ENCODE measurements around the gene SYNGR4. TPM values are rescaled to one million over a fixed set of nuclear protein-coding genes. Genes with fewer than 3 reads are reported as not detected.

SYNGR4 gene
- total RNA-seq, 1 experiment from 2014 or later: not detected

DNA sequence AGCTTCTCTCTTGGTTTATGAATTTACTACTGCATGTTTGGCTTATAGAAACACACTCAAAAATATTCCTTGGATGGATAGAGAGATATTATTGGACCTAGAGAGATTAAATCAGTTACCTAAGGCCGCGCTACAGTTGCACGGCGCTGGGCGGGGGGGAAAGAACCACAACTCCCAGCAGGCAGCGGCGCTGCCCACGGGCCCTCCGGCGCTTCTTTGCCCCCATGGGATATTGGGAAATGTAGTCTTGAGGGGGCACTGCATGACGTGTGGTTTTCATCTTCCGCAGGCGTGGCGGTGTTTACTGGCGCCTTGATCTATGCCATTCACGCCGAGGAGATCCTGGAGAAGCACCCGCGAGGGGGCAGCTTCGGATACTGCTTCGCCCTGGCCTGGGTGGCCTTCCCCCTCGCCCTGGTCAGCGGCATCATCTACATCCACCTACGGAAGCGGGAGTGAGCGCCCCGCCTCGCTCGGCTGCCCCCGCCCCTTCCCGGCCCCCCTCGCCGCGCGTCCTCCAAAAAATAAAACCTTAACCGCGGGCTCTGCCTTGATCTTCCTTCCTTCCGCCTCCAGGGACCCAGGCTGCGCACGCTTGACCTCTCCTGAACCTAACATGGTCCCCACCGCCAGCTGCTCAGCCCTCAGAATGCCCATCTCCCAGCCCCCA is 34.0 kb upstream of the SYNGR4 start (continued):
- TF ChIP-seq, protein P1, sequence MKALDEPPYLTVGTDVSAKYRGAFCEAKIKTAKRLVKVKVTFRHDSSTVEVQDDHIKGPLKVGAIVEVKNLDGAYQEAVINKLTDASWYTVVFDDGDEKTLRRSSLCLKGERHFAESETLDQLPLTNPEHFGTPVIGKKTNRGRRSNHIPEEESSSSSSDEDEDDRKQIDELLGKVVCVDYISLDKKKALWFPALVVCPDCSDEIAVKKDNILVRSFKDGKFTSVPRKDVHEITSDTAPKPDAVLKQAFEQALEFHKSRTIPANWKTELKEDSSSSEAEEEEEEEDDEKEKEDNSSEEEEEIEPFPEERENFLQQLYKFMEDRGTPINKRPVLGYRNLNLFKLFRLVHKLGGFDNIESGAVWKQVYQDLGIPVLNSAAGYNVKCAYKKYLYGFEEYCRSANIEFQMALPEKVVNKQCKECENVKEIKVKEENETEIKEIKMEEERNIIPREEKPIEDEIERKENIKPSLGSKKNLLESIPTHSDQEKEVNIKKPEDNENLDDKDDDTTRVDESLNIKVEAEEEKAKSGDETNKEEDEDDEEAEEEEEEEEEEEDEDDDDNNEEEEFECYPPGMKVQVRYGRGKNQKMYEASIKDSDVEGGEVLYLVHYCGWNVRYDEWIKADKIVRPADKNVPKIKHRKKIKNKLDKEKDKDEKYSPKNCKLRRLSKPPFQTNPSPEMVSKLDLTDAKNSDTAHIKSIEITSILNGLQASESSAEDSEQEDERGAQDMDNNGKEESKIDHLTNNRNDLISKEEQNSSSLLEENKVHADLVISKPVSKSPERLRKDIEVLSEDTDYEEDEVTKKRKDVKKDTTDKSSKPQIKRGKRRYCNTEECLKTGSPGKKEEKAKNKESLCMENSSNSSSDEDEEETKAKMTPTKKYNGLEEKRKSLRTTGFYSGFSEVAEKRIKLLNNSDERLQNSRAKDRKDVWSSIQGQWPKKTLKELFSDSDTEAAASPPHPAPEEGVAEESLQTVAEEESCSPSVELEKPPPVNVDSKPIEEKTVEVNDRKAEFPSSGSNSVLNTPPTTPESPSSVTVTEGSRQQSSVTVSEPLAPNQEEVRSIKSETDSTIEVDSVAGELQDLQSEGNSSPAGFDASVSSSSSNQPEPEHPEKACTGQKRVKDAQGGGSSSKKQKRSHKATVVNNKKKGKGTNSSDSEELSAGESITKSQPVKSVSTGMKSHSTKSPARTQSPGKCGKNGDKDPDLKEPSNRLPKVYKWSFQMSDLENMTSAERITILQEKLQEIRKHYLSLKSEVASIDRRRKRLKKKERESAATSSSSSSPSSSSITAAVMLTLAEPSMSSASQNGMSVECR (CRISPR knock-in tag; IDR thresholded peaks at IDR 0.05; ENCODE audit: borderline replicate concordance): no peak
- no peak for TF ChIP-seq NR1H2 (CRISPR knock-in tag; IDR thresholded peaks at IDR 0.05)

DNA sequence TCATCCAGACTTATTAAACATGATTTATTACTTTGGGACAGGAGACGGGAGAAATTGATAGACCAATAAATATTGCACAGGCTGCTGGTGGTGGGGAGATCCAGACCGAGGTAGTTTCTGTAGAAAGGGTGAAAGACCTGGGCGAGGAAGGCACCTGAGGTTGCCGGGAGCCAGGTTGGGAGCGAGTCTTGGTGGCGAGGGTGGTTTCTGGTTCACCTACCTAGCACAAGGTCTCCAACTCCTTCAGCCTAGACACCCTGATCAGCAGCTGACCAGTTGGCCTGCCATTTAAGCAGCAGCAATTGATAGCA is 31.9 kb upstream of the SYNGR4 start:
- ChIA-PET POLR2A (interaction anchor here (0.8 to 2.5 kb wide), 4 partner anchors 8 to 59 kb away, joined by 3 to 16 read pairs (median 8); partner anchors contain the start of genes EMP3, KDELR1, SYNGR4 and TMEM143), CTCF (interaction anchor here (0.7 to 10.2 kb wide), 23 partner anchors 13 to 277 kb away, joined by 3 to 404 read pairs (median 7); partner anchors contain the start of genes EMP3, GRIN2D, GRWD1 and KDELR1)
- peak overlapping the region; percentile 84 for H3K4me3 Mint-ChIP-seq
- H3K9me3 Mint-ChIP-seq: peaks cover 7% of the 10 kb centered on the region
- TF ChIP-seq OVOL2 (CRISPR knock-in tag; IDR thresholded peaks at IDR 0.05; ENCODE audit: borderline replicate concordance) (no peak), SMAD3 (CRISPR knock-in tag; IDR thresholded peaks at IDR 0.05; ENCODE audit: borderline replicate concordance) (no peak), TEAD4 (CRISPR knock-in tag; IDR thresholded peaks at IDR 0.05) (no peak), ESRRA (CRISPR knock-in tag; IDR thresholded peaks at IDR 0.05; ENCODE audit: borderline replicate concordance) (no peak), FOXJ3 (CRISPR knock-in tag; IDR thresholded peaks at IDR 0.05; ENCODE audit: borderline replicate concordance) (no peak), SOX15 (CRISPR knock-in tag; IDR thresholded peaks at IDR 0.05) (no peak), ZNF396 (CRISPR knock-in tag; IDR thresholded peaks at IDR 0.05; ENCODE audit: borderline replicate concordance) (no peak)
- TF ChIP-seq, protein P1 (CRISPR knock-in tag; IDR thresholded peaks at IDR 0.05; ENCODE audit: borderline replicate concordance): no peak
- TF ChIP-seq, protein P2, sequence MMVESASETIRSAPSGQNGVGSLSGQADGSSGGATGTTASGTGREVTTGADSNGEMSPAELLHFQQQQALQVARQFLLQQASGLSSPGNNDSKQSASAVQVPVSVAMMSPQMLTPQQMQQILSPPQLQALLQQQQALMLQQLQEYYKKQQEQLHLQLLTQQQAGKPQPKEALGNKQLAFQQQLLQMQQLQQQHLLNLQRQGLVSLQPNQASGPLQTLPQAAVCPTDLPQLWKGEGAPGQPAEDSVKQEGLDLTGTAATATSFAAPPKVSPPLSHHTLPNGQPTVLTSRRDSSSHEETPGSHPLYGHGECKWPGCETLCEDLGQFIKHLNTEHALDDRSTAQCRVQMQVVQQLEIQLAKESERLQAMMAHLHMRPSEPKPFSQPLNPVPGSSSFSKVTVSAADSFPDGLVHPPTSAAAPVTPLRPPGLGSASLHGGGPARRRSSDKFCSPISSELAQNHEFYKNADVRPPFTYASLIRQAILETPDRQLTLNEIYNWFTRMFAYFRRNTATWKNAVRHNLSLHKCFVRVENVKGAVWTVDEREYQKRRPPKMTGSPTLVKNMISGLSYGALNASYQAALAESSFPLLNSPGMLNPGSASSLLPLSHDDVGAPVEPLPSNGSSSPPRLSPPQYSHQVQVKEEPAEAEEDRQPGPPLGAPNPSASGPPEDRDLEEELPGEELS (CRISPR knock-in tag; IDR thresholded peaks at IDR 0.05): no peak
- peaks cover 17% of the 10 kb centered on the region for H3K27me3 Mint-ChIP-seq (ENCODE audit: low read depth)
- ATAC-seq (no peak), DNase-seq (ENCODE audit: low spot score) (no peak)
- peaks cover 30% of the 10 kb centered on the region for H3K4me1 Mint-ChIP-seq
- no peaks in the 10 kb centered on the region for H3K36me3 Mint-ChIP-seq
- H3K27ac Mint-ChIP-seq: peak overlapping the region; percentile 97

All from WTC11 (cell line).